Measurements from ENCODE around the gene R3HDM2. TPM values are rescaled to one million over a fixed set of nuclear protein-coding genes. Genes with fewer than 3 reads are reported as not detected.

R3HDM2 gene
- total RNA-seq, 1 experiment from 2014 or later = 64.0 TPM

DNA sequence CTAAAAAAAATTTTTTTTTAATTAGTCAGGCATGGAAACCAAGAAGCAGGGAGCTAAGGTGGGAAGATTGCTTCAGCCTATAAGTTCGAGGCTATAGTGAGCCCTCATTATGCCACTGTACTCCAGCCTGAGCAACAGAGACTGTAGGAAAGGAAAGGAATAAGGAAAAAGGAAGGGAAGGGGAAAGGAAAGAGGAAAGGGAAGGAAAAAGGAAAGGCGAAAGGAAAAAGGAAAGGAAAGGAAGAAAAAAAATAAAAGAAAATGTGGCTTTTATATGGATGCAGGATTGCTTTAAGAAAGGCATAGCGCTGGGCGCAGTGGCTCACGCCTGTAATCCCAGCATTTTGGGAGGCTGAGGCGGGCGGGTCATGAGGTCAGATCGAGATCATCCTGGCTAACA lies 70.4 kb downstream of the R3HDM2 start:
- CTCF ChIA-PET = interaction anchor here (0.7 kb wide), 1 partner anchor 92 kb away, joined by 10 read pairs; no protein-coding TSS in a partner anchor
- POLR2A ChIA-PET (ENCODE audit: low non-redundant PET) = interaction anchor here (0.7 kb wide), 1 partner anchor 421 kb away, joined by 11 read pairs; no protein-coding TSS in a partner anchor
- no TSS peak for BruUV-seq (replicated peaks)

GRCh38 chr12:57358646-57359045 lies 72.2 kb downstream of the R3HDM2 start:
- intact Hi-C loops (cut with micrococcal nuclease; ENCODE audit: unreplicated experiment) = no loop called here
- no peak for DNase-seq (ENCODE audit: low spot score)
- ChIA-PET CTCF (no interaction called here), POLR2A (ENCODE audit: low non-redundant PET) (interaction anchor here (0.8 kb wide), 1 partner anchor 49 kb away, joined by 15 read pairs; no protein-coding TSS in a partner anchor)
- no peaks in the 10 kb centered on the region for H3K36me3 ChIP-seq (ENCODE audit: insufficient read depth, low read length, poor library complexity, severe bottlenecking)
- no TSS peak for BruUV-seq (replicated peaks)
- H3K27ac ChIP-seq (ENCODE audit: low read depth, low read length, poor library complexity, severe bottlenecking) = no peak overlapping the region
- TF ChIP-seq, protein P1, sequence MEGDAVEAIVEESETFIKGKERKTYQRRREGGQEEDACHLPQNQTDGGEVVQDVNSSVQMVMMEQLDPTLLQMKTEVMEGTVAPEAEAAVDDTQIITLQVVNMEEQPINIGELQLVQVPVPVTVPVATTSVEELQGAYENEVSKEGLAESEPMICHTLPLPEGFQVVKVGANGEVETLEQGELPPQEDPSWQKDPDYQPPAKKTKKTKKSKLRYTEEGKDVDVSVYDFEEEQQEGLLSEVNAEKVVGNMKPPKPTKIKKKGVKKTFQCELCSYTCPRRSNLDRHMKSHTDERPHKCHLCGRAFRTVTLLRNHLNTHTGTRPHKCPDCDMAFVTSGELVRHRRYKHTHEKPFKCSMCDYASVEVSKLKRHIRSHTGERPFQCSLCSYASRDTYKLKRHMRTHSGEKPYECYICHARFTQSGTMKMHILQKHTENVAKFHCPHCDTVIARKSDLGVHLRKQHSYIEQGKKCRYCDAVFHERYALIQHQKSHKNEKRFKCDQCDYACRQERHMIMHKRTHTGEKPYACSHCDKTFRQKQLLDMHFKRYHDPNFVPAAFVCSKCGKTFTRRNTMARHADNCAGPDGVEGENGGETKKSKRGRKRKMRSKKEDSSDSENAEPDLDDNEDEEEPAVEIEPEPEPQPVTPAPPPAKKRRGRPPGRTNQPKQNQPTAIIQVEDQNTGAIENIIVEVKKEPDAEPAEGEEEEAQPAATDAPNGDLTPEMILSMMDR (conservative IDR thresholded peaks at IDR 0.05; ENCODE audit: low read depth, low read length) = no peak
- no peak for TF ChIP-seq EZH2 (IDR thresholded peaks at IDR 0.05; ENCODE audit: borderline replicate concordance, low read depth, low read length, poor library complexity, severe bottlenecking)
- no peaks in the 10 kb centered on the region for H3K4me1 ChIP-seq (ENCODE audit: insufficient read depth, low read length, poor library complexity, severe bottlenecking)
- H3K4me3 ChIP-seq (ENCODE audit: low read depth, low read length, poor library complexity, severe bottlenecking) = no peak overlapping the region
- H3K27me3 ChIP-seq (replicated peaks; ENCODE audit: insufficient read depth, low read depth, low read length, poor library complexity) = no peaks in the 10 kb centered on the region
- H3K9me3 ChIP-seq (ENCODE audit: low read depth, low read length, poor library complexity, severe bottlenecking) = no peaks in the 10 kb centered on the region

More for the DNA sequence above, 70.4 kb downstream of the R3HDM2 start:
- Histone ChIP-seq H3K4me1 (ENCODE audit: insufficient read depth, low read length, poor library complexity, severe bottlenecking) (no peaks in the 10 kb centered on the region), H3K36me3 (ENCODE audit: insufficient read depth, low read length, poor library complexity, severe bottlenecking) (no peaks in the 10 kb centered on the region), H3K9me3 (ENCODE audit: low read depth, low read length, poor library complexity, severe bottlenecking) (no peaks in the 10 kb centered on the region), H3K4me3 (ENCODE audit: low read depth, low read length, poor library complexity, severe bottlenecking) (no peak overlapping the region), H3K27me3 (replicated peaks; ENCODE audit: insufficient read depth, low read depth, low read length, poor library complexity) (no peaks in the 10 kb centered on the region), H3K27ac (ENCODE audit: low read depth, low read length, poor library complexity, severe bottlenecking) (no peak overlapping the region)
- TF ChIP-seq EZH2 (IDR thresholded peaks at IDR 0.05; ENCODE audit: borderline replicate concordance, low read depth, low read length, poor library complexity, severe bottlenecking) = no peak
- TF ChIP-seq, protein P1 (conservative IDR thresholded peaks at IDR 0.05; ENCODE audit: low read depth, low read length) = no peak
- intact Hi-C loops (cut with micrococcal nuclease; ENCODE audit: unreplicated experiment) = no loop called here
- DNase-seq (ENCODE audit: low spot score) = no peak

- TF ChIP-seq, protein P1 (conservative IDR thresholded peaks at IDR 0.05; ENCODE audit: low read depth, low read length) = no peak
- TF ChIP-seq EZH2 (IDR thresholded peaks at IDR 0.05; ENCODE audit: borderline replicate concordance, low read depth, low read length, poor library complexity, severe bottlenecking) = no peak
- Histone ChIP-seq H3K4me3 (ENCODE audit: low read depth, low read length, poor library complexity, severe bottlenecking) (no peak overlapping the region), H3K36me3 (ENCODE audit: insufficient read depth, low read length, poor library complexity, severe bottlenecking) (no peaks in the 10 kb centered on the region), H3K27ac (ENCODE audit: low read depth, low read length, poor library complexity, severe bottlenecking) (no peak overlapping the region), H3K9me3 (ENCODE audit: low read depth, low read length, poor library complexity, severe bottlenecking) (no peaks in the 10 kb centered on the region), H3K27me3 (replicated peaks; ENCODE audit: insufficient read depth, low read depth, low read length, poor library complexity) (no peaks in the 10 kb centered on the region), H3K4me1 (ENCODE audit: insufficient read depth, low read length, poor library complexity, severe bottlenecking) (no peaks in the 10 kb centered on the region)
- BruUV-seq (replicated peaks) = no TSS peak
- POLR2A ChIA-PET (ENCODE audit: low non-redundant PET) = no interaction called here
- intact Hi-C loops (cut with micrococcal nuclease; ENCODE audit: unreplicated experiment) = no loop called here
- CTCF ChIA-PET = no interaction called here
- no peak for DNase-seq (ENCODE audit: low spot score)
Measured at GRCh38 chr12:57355734-57356133, 75.1 kb downstream of the R3HDM2 start.

Measured in A673 (cell line).